ENCODE measurements around the gene PYGB. TPM values are rescaled to one million over a fixed set of nuclear protein-coding genes. Genes with fewer than 3 reads are reported as not detected.

The PYGB gene
- total and polyA plus RNA-seq, 2 experiments from 2014 or later, result 45.3 to 61.1 TPM

DNA sequence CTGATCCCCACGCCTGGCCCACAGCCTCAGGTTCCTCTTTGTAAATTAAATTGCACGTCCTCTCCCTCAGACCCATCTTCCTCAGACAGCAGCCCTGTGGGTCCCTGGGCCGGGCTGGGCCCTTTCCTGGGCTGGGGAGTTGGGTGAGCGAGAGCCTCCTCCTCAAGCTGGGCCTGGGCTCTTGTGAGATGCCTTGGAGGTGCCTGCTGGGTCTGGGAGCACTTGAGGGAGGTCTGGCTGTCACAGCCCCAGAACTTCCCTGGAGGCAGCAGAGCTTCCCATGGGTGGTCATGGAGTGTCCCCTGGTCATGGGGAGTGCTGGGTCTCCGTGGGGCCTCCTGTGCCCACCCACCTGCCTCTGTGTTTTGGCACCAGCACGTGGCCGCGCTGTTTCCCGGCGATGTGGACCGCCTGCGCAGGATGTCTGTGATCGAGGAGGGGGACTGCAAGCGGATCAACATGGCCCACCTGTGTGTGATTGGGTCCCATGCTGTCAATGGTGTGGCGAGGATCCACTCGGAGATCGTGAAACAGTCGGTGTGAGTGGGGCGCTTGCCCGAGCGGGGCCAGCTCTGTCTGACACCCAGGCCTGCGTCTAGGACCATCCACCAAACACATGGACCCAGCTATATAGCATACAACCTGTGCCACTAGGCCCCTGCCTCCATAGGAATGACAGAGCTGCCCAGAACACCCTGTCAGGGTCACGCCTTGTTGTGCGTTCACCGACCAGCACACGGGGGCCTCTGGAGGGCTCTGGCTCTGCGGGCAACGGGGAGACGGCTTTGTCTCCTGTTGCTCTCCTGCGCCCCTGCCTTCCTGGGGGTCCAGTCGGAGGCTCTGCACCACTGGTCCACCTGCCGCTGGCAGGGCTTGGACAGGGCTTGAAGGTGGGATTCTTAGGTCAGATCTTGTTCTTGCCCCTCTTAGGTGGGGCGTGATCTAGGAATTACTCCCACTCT, 33.0 kb downstream of the PYGB start:
- Histone ChIP-seq H4K20me1 (ENCODE audit: insufficient read depth, poor library complexity, severe bottlenecking) (no peaks in the 10 kb centered on the region), H2AFZ (no peak overlapping the region), H3K27ac (no peak overlapping the region), H3K4me3 (no peak overlapping the region), H3K36me3 (replicated peaks; ENCODE audit: insufficient read depth, low read depth) (no peaks in the 10 kb centered on the region), H3K27me3 (no peaks in the 10 kb centered on the region), H3K4me1 (ENCODE audit: insufficient read depth) (no peaks in the 10 kb centered on the region), H3K9me2 (replicated peaks; ENCODE audit: insufficient read depth) (no peaks in the 10 kb centered on the region), H3K4me2 (no peak overlapping the region), H3K9me3 (ENCODE audit: low read depth) (no peaks in the 10 kb centered on the region), H3K79me2 (no peaks in the 10 kb centered on the region)
- TF ChIP-seq, protein P1, sequence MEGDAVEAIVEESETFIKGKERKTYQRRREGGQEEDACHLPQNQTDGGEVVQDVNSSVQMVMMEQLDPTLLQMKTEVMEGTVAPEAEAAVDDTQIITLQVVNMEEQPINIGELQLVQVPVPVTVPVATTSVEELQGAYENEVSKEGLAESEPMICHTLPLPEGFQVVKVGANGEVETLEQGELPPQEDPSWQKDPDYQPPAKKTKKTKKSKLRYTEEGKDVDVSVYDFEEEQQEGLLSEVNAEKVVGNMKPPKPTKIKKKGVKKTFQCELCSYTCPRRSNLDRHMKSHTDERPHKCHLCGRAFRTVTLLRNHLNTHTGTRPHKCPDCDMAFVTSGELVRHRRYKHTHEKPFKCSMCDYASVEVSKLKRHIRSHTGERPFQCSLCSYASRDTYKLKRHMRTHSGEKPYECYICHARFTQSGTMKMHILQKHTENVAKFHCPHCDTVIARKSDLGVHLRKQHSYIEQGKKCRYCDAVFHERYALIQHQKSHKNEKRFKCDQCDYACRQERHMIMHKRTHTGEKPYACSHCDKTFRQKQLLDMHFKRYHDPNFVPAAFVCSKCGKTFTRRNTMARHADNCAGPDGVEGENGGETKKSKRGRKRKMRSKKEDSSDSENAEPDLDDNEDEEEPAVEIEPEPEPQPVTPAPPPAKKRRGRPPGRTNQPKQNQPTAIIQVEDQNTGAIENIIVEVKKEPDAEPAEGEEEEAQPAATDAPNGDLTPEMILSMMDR (IDR thresholded peaks at IDR 0.05; ENCODE audit: poor library complexity), result no peak
- TF ChIP-seq EZH2 (IDR thresholded peaks at IDR 0.05; ENCODE audit: borderline replicate concordance) (no peak), EZH2phosphoT487 (IDR thresholded peaks at IDR 0.05; ENCODE audit: low read depth, severe bottlenecking, unreplicated experiment) (no peak)
- no peak for DNase-seq (ENCODE audit: low spot score)
- whole genome bisulfite sequencing (ENCODE audit: low lambda C conversion rate, missing lambda C conversion rate), result 96% methylated on average over 25 of the region's 33 CpGs

DNA sequence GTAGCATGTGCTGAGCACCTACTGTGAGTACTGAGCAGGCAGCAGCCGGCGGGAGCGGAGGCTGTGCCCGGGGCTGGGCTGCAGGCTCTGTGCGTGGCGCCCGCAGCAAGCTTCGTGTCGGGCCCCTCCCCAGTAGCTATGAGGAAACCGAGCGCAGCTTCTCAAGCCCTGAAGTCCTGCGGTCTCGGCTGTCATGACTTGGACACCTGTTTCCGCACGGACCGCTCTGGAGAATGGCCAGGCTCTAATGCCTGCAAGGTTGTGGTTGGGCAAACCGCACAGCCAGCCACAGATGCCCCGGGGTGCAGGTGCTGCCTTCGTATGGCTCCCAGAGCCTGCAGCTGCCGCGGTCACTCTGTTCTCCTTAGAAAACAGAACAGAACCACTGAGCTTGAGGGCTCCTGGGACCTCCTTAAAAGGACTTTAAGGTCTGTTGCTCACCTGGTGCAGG, 33.7 kb downstream of the PYGB start:
- H3K9me3 ChIP-seq (ENCODE audit: low read depth), result no peaks in the 10 kb centered on the region
- 95% methylated on average over 20 of the region's 21 CpGs for WGBS (ENCODE audit: low lambda C conversion rate, missing lambda C conversion rate)
- H3K4me2 ChIP-seq, result no peak overlapping the region
- DNase-seq (ENCODE audit: low spot score), result no peak
- H3K27ac ChIP-seq, result no peak overlapping the region
- H3K4me1 ChIP-seq (ENCODE audit: insufficient read depth), result no peaks in the 10 kb centered on the region
- H3K9me2 ChIP-seq (replicated peaks; ENCODE audit: insufficient read depth), result no peaks in the 10 kb centered on the region
- H3K79me2 ChIP-seq, result no peaks in the 10 kb centered on the region
- TF ChIP-seq EZH2phosphoT487 (IDR thresholded peaks at IDR 0.05; ENCODE audit: low read depth, severe bottlenecking, unreplicated experiment), result no peak
- TF ChIP-seq, protein P1 (IDR thresholded peaks at IDR 0.05; ENCODE audit: poor library complexity), result no peak
- no peak for TF ChIP-seq EZH2 (IDR thresholded peaks at IDR 0.05; ENCODE audit: borderline replicate concordance)
- H3K36me3 ChIP-seq (replicated peaks; ENCODE audit: insufficient read depth, low read depth), result no peaks in the 10 kb centered on the region
- no peak overlapping the region for H2AFZ ChIP-seq
- no peaks in the 10 kb centered on the region for H3K27me3 ChIP-seq
- no peak overlapping the region for H3K4me3 ChIP-seq
- H4K20me1 ChIP-seq (ENCODE audit: insufficient read depth, poor library complexity, severe bottlenecking), result no peaks in the 10 kb centered on the region

DNA sequence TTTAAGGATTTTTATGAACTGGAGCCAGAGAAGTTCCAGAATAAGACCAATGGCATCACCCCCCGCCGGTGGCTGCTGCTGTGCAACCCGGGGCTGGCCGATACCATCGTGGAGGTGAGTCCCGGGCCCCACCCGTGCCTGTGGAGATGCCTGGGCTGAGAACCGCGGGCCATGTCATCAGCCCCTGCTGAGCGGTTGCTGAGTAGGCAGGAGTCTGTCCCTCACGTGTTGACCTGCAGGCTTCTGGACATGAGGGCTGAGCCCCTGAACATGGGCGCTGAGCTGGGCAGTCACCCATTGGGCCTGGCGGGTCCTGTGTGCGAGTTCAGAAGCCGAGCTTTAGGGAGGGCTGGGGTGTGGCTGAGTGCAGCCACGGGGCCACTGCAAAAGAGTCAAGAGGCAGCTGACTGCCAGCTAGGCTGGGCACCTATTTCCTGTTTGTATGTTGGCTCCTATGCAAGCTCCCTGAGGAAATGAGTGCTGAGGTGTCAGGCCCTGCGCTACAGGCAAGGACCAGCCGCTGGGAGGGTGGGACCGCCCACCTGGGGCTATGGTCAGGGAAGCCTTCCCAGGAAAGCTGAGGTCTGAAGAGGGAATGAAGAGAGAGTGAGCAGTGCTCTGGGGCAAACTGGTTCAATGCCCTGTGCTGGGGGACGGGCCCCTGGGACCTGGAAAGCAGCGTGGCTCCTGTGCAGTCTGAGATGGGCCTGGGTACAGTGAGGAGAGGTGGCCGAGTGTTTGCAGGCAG, 34.3 kb downstream of the PYGB start:
- Histone ChIP-seq H3K4me1 (ENCODE audit: insufficient read depth) (no peaks in the 10 kb centered on the region), H3K4me2 (no peak overlapping the region), H4K20me1 (ENCODE audit: insufficient read depth, poor library complexity, severe bottlenecking) (no peaks in the 10 kb centered on the region), H3K27me3 (no peaks in the 10 kb centered on the region), H2AFZ (no peak overlapping the region), H3K9me3 (ENCODE audit: low read depth) (no peaks in the 10 kb centered on the region), H3K9me2 (replicated peaks; ENCODE audit: insufficient read depth) (no peaks in the 10 kb centered on the region), H3K36me3 (replicated peaks; ENCODE audit: insufficient read depth, low read depth) (no peaks in the 10 kb centered on the region), H3K4me3 (no peak overlapping the region), H3K27ac (no peak overlapping the region), H3K79me2 (no peaks in the 10 kb centered on the region)
- DNase-seq (ENCODE audit: low spot score), result no peak
- TF ChIP-seq EZH2phosphoT487 (IDR thresholded peaks at IDR 0.05; ENCODE audit: low read depth, severe bottlenecking, unreplicated experiment) (no peak), EZH2 (IDR thresholded peaks at IDR 0.05; ENCODE audit: borderline replicate concordance) (no peak)
- TF ChIP-seq, protein P1 (IDR thresholded peaks at IDR 0.05; ENCODE audit: poor library complexity), result no peak
- WGBS (ENCODE audit: low lambda C conversion rate, missing lambda C conversion rate), result 95% methylated on average over 22 of the region's 22 CpGs

Measured in hepatocyte (in vitro differentiated cells).